Heart right ventricle (tissue), 16 donors: ENCODE measurements around the gene EXD3. TPM values are rescaled to one million over a fixed set of nuclear protein-coding genes. Genes with fewer than 3 reads are reported as not detected.

Experiments used
- ATAC-seq, 8 donors: fragments of 200-7000 bp; cut with Tn5 transposase; one replicate each; pipeline ENCODE4 v1.9.1; 2020; ENCODE audit warnings: mild to moderate bottlenecking in 8 of 8, moderate library complexity in 8 of 8, moderate number of reproducible peaks in 1 of 8
- DNase-seq, 2 donors: peaks; one replicate each; pipeline ENCODE4 v3.0.0-alpha.2; 2020
- H3K27ac ChIP-seq, 10 donors: fragments of 200-600 bp; sonication (generic) in 2 of 10; one replicate each; pipeline versions ENCODE4 v1.5.0 to v1.8.0; 2020 to 2022; ENCODE audit warnings: mild to moderate bottlenecking in 3 of 10
- H3K27me3 ChIP-seq, 7 donors: fragments of 200-600 bp; one replicate each; pipeline ENCODE4 v1.8.0; 2021 to 2022; ENCODE audit warnings: mild to moderate bottlenecking in 2 of 7
- H3K36me3 ChIP-seq, 9 donors: fragments of 200-600 bp; sonication (generic) in 1 of 9; one replicate each; pipeline versions ENCODE4 v1.5.0 to v1.8.0; 2020 to 2022; ENCODE audit warnings: mild to moderate bottlenecking in 2 of 9
- H3K4me1 ChIP-seq, 9 donors: fragments of 200-600 bp; sonication (generic) in 1 of 9; one replicate each; pipeline versions ENCODE4 v1.5.0 to v1.8.0; 2020 to 2022; ENCODE audit warnings: mild to moderate bottlenecking in 4 of 9
- H3K4me3 ChIP-seq, 10 donors: fragments of 200-600 bp; sonication (generic) in 2 of 10; one replicate each; pipeline versions ENCODE4 v1.5.0 to v1.8.0; 2020 to 2022; ENCODE audit warnings: mild to moderate bottlenecking in 7 of 10, moderate library complexity in 2 of 10
- H3K9me3 ChIP-seq, 11 donors: fragments of 200-600 bp in 10 of 11; sonication (generic) in 2 of 11; one replicate each; pipeline versions ENCODE4 v1.5.0 to v1.8.0; 2013 to 2022; ENCODE audit warnings: mild to moderate bottlenecking in 2 of 11, control low read depth in 1 of 11, moderate library complexity in 1 of 11
- WGBS, 2 donors: extraction: QIAGEN DNeasy Blood & Tissue Kit; methylation state at CpG; one replicate each; pipeline ENCODE4 v1.1.7; 2013; ENCODE audit warnings: inconsistent platforms in 1 of 2; 5-methylcytosine and 5-hydroxymethylcytosine counted together
- intact Hi-C, 10 donors: fragments of 100-400 bp; cut with DNase I; formaldehyde crosslinking; loops; one replicate each; pipeline versions ENCODE4 v1.11.1 to v1.14.2; 2022
- polyA plus RNA-seq, 2 donors: library from polyadenylated mRNA; stranded (reverse); fragments of 200-250 nt; gene quantifications; one replicate each; pipeline ENCODE4 v1.2.3, GENCODE V29; 2013
- total RNA-seq, 10 donors: library from RNA; stranded (reverse); fragmentation: NEBNext Ultra II Directional in 3 of 10; extraction: Animal tissue kit (Norgen Biotek cat#: 25700) in 3 of 10; gene quantifications; one replicate each; pipeline versions ENCODE4 v1.2.1 to v1.2.4, GENCODE V29; 2021 to 2023
- TF ChIP-seq, protein P1 (sequence below), 9 donors: fragments of 200-600 bp; sonication (generic) in 2 of 9; IDR thresholded peaks; one replicate each; pipeline versions ENCODE4 v1.5.0 to v1.8.0; 2021 to 2022; ENCODE audit warnings: antibody characterized with exemption in 9 of 9, mild to moderate bottlenecking in 5 of 9, moderate library complexity in 1 of 9
- donor health status: Arrhythmogenic right ventricular cardiomyopathy.
- donor health status: ischemic (EF 13 %, LVEDD 7.1; RV severe dilation, severe dysfunction).
- donor health status: healthy with polysubstance abuse.
- donor health status: DM: no; HTN: yes; CAD: no.
- donor health status: DM: no; HTN: no; CAD: no.
- donor health status: ischemic (EF 25% LVEDD 6.9; RV normal size, moderate dysfunction).
- donor health status: ischemic (EF 25% LVEDD 5.7; RV mildly dilated, moderate dysfunction).
- donor health status: healthy.
- donor health status: DM: yes; HTN: yes; CAD: no.
- donor health status: Ischemic cardiomyopathy.
- donor health status: ischemic (EF 35%, LVEDD 5.7; RV mildly dilated, moderate dysfunction).
- donor health status: nonischemic (EF 11% LVEDD 7.7; RV severe dilation, severe dysfunction).
- donor health status: DM: yes; HTN: yes; CAD: no.
- donor health status: PGD.
- donor health status: ischemic (EF 29% LVEDD 5.4; RV normal size, mild dysfunction).
- donor health status: nonischemic (EF 23%, LVEDD 6.1; RV moderate dilation, normal function).

Gene EXD3
- total and polyA plus RNA-seq, 12 donors, result 5.8 to 33.0 (median 9.2) TPM

DNA sequence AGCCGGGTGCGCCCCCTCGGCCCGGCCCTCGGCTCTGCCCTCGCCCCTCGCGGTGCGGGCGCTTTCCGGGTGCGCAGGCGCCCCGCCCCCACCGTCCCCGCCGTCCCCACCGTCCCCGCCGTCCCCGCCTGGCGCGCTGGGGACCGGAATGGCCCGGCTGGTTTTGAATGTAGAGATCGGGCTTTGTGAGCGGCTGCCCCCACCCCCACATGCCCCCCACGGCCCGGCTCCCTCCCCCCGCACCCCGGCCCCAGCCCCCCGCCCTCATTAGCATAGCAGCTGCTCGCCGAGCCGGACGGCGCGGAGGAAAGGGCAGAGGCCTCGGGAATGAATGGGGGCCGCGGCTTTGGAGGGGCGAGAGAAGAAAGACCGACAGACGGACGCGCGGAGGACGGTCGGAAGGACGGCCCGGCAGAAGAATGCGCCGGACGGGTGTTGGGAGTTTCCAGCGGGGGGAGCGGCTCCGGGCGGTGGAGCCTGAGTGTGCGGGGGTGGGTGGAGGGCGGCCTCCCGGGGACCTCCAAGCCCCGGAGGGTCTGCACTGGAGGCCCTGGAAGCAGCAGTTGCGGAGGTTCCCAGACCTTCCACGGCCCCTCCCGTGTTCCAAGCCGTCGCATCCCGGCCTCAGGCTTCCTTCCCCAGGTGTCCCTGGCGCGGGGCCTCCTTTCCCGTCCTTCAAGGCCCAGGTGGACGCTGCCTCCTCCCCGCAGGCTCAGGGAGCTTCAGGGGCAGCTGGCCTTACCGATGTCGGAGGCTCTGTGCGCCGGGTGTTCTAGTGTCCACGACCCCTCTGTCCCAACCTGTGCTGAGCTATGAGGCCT is 126.9 kb downstream of the EXD3 start:
- peak overlapping the region; percentile 80 to 94 (median 90) for H3K27ac ChIP-seq
- ATAC-seq, result peak in 4 of 8 donors; percentile 2 to 18 (median 5)
- H3K27me3 ChIP-seq, result peaks cover 0 to 73% (median 16%) of the 10 kb centered on the region in 7 donors
- 7 to 8% methylated on average over 65 to 78 of the region's 78 CpGs for WGBS, 2 donors
- peaks cover 0 to 10% (median 0%) of the 10 kb centered on the region in 9 donors for H3K36me3 ChIP-seq
- peaks cover 0 to 4% (median 0%) of the 10 kb centered on the region in 11 donors for H3K9me3 ChIP-seq
- TF ChIP-seq, protein P1, sequence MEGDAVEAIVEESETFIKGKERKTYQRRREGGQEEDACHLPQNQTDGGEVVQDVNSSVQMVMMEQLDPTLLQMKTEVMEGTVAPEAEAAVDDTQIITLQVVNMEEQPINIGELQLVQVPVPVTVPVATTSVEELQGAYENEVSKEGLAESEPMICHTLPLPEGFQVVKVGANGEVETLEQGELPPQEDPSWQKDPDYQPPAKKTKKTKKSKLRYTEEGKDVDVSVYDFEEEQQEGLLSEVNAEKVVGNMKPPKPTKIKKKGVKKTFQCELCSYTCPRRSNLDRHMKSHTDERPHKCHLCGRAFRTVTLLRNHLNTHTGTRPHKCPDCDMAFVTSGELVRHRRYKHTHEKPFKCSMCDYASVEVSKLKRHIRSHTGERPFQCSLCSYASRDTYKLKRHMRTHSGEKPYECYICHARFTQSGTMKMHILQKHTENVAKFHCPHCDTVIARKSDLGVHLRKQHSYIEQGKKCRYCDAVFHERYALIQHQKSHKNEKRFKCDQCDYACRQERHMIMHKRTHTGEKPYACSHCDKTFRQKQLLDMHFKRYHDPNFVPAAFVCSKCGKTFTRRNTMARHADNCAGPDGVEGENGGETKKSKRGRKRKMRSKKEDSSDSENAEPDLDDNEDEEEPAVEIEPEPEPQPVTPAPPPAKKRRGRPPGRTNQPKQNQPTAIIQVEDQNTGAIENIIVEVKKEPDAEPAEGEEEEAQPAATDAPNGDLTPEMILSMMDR (IDR thresholded peaks at IDR 0.05), result no peak
- intact Hi-C loops, result loop anchor here in 7 of 10 donors (2.0 to 10.0 kb wide), 5 partner anchors 91 to 229 kb away; partner anchors contain the start of gene ENTPD8 (in 1 of the 7)
- DNase-seq, result peak; percentile 29 to 32
- peak overlapping the region; percentile 6 to 87 (median 54) for H3K4me3 ChIP-seq
- H3K4me1 ChIP-seq, result peaks cover 5 to 61% (median 42%) of the 10 kb centered on the region in 9 donors

DNA sequence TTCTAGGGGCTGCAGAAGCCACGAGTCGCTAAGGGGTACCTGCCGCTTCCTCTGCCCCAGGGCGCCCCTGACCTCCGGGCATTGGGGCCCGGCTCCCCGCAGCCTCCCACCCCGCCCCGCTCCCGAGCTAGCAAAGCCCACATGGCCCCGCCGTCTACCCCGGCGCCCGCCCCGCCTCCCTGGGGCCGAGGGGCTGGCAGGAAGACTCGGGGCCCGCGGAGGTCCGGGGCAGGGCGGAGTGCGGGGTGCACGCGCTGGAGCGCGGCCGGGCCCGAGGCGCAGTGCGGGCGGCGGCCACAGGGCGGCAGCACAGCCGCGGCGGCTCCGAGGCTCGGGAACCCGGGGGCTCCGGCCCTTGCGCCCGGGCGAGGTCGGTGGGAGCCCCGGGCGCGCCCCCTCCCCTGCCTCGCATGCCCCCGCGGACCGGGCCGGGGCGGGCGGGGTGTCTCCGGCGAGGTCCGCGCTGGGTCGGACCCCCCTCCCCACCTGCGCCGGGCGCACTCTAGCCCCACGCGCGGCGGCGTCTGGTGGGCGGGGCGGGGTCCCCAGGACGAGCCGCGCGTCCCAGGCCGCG is 127.6 kb downstream of the EXD3 start:
- 2 to 5% methylated on average over 31 to 76 of the region's 76 CpGs for WGBS, 2 donors
- ATAC-seq, result peak in 4 of 8 donors; percentile 19 to 43 (median 28)
- TF ChIP-seq, protein P1 (IDR thresholded peaks at IDR 0.05), result peak; percentile 33 to 90 (median 63)
- peak overlapping the region in 9 of 10 donors; percentile 80 to 94 (median 89) for H3K27ac ChIP-seq
- peaks cover 0 to 66% (median 16%) of the 10 kb centered on the region in 7 donors for H3K27me3 ChIP-seq
- peaks cover 0 to 10% (median 0%) of the 10 kb centered on the region in 9 donors for H3K36me3 ChIP-seq
- DNase-seq, result peak; percentile 19 to 55
- peaks cover 0 to 4% (median 0%) of the 10 kb centered on the region in 11 donors for H3K9me3 ChIP-seq
- intact Hi-C loops, result loop anchor here in 7 of 10 donors (2.0 to 10.0 kb wide), 5 partner anchors 92 to 229 kb away; partner anchors contain the start of gene ENTPD8 (in 1 of the 7)
- H3K4me1 ChIP-seq, result peaks cover 5 to 57% (median 37%) of the 10 kb centered on the region in 9 donors
- H3K4me3 ChIP-seq, result peak overlapping the region in 9 of 10 donors; percentile 38 to 87 (median 53)

DNA sequence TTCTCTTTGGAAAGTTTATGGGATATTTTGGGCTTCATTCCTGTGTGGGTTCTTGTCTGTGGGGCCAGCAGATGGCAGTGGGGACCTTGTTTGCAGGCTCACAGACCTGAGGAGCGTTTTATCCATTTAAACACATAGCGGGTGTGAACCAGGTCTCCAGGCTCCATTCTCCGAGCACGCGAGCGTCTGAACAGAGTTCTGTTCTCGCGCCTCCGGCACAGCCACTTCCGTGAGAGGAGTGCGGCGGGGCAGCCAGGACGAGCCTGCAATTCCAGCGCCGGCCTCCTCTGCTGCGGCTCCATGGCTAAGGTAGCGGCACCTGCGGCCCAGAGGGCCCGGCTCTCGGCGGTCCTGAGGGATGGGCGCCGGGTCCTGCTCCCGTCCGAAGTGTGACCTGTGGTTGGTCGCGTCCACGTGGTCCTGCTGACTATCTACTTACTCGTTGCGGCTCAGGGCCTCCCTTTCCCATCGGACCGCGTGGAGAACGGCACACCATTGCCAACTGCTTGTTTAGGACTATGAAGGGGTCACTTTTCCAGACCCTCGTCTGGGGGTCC is 128.2 kb downstream of the EXD3 start:
- peaks cover 5 to 51% (median 37%) of the 10 kb centered on the region in 9 donors for H3K4me1 ChIP-seq
- WGBS, 2 donors, result 19 to 22% methylated on average over 35 of the region's 35 CpGs
- DNase-seq (peak in 1 of 2 donors; percentile 24), ATAC-seq (peak in 2 of 8 donors; percentile 6 to 9)
- intact Hi-C loops, result loop anchor here in 9 of 10 donors (2.0 to 10.0 kb wide), 8 partner anchors 93 to 233 kb away; partner anchors contain the start of gene ENTPD8 (in 1 of the 9)
- TF ChIP-seq, protein P1 (IDR thresholded peaks at IDR 0.05), result peak in 7 of 9 donors; percentile 14 to 55 (median 36)
- peak overlapping the region in 9 of 10 donors; percentile 38 to 87 (median 53) for H3K4me3 ChIP-seq
- peaks cover 0 to 4% (median 0%) of the 10 kb centered on the region in 11 donors for H3K9me3 ChIP-seq
- peak overlapping the region in 7 of 10 donors; percentile 14 to 94 (median 40) for H3K27ac ChIP-seq
- peaks cover 0 to 10% (median 0%) of the 10 kb centered on the region in 9 donors for H3K36me3 ChIP-seq
- H3K27me3 ChIP-seq, result peaks cover 0 to 60% (median 16%) of the 10 kb centered on the region in 7 donors
